ENCODE measurements around the gene TPST1.

TPST1 gene

DNA sequence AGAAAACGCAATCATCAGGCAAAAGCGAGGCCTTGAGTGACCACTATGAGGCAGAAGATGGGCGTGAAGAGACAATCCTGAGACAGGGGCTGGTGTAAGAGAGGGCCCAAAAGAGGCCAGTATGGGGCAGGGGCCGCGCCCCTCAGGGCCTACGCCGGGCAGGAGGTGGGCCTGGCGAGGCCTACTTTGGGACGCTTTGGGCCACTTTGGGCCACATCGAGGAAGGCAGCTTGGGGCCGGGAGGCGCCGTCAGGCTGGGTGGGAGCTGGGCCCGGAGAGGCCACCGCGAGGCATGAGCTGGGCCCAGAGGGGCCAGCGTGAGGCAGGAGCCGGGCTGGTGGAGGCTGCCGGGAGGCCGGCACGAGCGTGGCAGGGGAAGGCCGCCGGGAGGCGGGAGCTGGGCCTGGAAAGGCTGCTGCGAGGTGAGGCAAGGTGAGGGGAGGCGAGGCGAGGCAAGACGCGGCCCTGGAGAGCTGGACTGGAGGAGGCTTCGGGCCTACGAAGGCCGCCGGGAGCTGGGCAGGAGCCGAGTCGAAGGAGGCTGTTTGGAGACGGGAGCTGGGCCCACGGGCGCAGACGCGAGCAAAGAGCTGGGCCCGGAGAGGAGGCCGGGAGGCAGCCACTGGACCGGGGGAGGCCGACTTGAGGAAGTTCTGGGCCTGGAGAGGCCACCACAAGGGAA lies 171.3 kb downstream of the TPST1 start:
- no peaks in the 10 kb centered on the region for H4K20me1 ChIP-seq (ENCODE audit: insufficient read depth, low read length)
- H3K9me3 ChIP-seq (ENCODE audit: insufficient read depth, low read length): no peaks in the 10 kb centered on the region
- H3K36me3 ChIP-seq (replicated peaks; ENCODE audit: low read depth, low read length): no peaks in the 10 kb centered on the region
- H3K4me2 ChIP-seq (ENCODE audit: low read length): no peak overlapping the region
- H3K9ac ChIP-seq (ENCODE audit: low read length): no peak overlapping the region
- H3K27me3 ChIP-seq (ENCODE audit: low read depth, low read length): no peaks in the 10 kb centered on the region
- H3K4me3 ChIP-seq (ENCODE audit: low read length): no peak overlapping the region
- no peak overlapping the region for H3K27ac ChIP-seq (ENCODE audit: low read length)
- H3K4me1 ChIP-seq (ENCODE audit: low read length): peaks cover 3% of the 10 kb centered on the region; the same call in 1 of the 2 replicates
- no peaks in the 10 kb centered on the region for H3K79me2 ChIP-seq (ENCODE audit: low read length)
- H2AFZ ChIP-seq (ENCODE audit: low read depth, low read length): no peak overlapping the region
- no peak for TF ChIP-seq EZH2phosphoT487 (IDR thresholded peaks at IDR 0.05; ENCODE audit: low read depth)
- TF ChIP-seq, protein P1, sequence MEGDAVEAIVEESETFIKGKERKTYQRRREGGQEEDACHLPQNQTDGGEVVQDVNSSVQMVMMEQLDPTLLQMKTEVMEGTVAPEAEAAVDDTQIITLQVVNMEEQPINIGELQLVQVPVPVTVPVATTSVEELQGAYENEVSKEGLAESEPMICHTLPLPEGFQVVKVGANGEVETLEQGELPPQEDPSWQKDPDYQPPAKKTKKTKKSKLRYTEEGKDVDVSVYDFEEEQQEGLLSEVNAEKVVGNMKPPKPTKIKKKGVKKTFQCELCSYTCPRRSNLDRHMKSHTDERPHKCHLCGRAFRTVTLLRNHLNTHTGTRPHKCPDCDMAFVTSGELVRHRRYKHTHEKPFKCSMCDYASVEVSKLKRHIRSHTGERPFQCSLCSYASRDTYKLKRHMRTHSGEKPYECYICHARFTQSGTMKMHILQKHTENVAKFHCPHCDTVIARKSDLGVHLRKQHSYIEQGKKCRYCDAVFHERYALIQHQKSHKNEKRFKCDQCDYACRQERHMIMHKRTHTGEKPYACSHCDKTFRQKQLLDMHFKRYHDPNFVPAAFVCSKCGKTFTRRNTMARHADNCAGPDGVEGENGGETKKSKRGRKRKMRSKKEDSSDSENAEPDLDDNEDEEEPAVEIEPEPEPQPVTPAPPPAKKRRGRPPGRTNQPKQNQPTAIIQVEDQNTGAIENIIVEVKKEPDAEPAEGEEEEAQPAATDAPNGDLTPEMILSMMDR (IDR thresholded peaks at IDR 0.05; ENCODE audit: low read depth, low read length): no peak

DNA sequence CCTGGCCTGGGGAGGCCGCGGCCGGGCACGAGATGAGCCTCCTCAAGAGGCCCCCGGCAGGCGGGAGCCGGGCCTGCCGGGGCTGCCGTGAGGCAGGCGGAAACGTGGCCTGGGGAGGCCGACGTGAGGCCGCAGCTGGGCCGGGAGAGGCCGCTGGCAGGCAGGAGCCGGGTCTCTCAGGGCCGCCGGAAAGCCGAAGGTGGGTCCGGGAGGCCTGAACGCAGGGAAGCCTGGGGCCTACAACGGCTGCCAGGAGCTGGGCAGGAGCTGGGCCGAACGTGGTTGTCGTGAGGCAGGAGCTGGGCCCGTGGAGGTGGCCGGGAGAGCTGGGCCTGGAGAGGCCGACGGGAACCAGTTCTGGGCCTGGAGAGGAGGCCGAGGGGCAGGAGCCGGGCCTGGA lies 171.9 kb downstream of the TPST1 start:
- no peak overlapping the region for H2AFZ ChIP-seq (ENCODE audit: low read depth, low read length)
- no peak overlapping the region for H3K27ac ChIP-seq (ENCODE audit: low read length)
- no peaks in the 10 kb centered on the region for H3K79me2 ChIP-seq (ENCODE audit: low read length)
- H3K4me3 ChIP-seq (ENCODE audit: low read length): no peak overlapping the region
- no peaks in the 10 kb centered on the region for H4K20me1 ChIP-seq (ENCODE audit: insufficient read depth, low read length)
- peaks cover 3% of the 10 kb centered on the region; the same call in 1 of the 2 replicates for H3K4me1 ChIP-seq (ENCODE audit: low read length)
- no peak for TF ChIP-seq EZH2phosphoT487 (IDR thresholded peaks at IDR 0.05; ENCODE audit: low read depth)
- TF ChIP-seq, protein P1 (IDR thresholded peaks at IDR 0.05; ENCODE audit: low read depth, low read length): no peak
- no peak overlapping the region for H3K4me2 ChIP-seq (ENCODE audit: low read length)
- H3K36me3 ChIP-seq (replicated peaks; ENCODE audit: low read depth, low read length): no peaks in the 10 kb centered on the region
- H3K9me3 ChIP-seq (ENCODE audit: insufficient read depth, low read length): no peaks in the 10 kb centered on the region
- no peaks in the 10 kb centered on the region for H3K27me3 ChIP-seq (ENCODE audit: low read depth, low read length)
- no peak overlapping the region for H3K9ac ChIP-seq (ENCODE audit: low read length)

DNA sequence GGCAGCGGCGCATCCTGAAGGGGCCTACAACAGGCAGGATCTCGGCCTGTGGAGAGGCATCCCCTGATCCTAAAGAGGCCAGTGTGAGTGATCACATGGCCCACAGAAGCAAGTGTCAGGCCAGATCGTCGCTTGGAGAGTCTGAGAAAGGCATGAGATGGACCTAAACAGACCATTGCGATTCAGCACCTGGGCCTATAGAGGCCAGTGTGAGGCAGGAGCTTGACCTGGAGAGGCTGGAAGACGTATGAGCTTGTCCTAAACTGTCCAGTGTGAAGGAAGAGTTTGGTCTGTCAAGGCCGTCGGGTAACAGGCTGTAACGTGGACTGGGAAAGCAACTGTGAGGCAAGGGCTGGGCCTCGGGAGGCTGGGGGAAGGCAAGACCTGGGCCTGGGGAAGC lies 172.6 kb downstream of the TPST1 start:
- TF ChIP-seq EZH2phosphoT487 (IDR thresholded peaks at IDR 0.05; ENCODE audit: low read depth): no peak
- TF ChIP-seq, protein P1 (IDR thresholded peaks at IDR 0.05; ENCODE audit: low read depth, low read length): no peak
- no peak overlapping the region for H2AFZ ChIP-seq (ENCODE audit: low read depth, low read length)
- no peak overlapping the region for H3K27ac ChIP-seq (ENCODE audit: low read length)
- no peak overlapping the region for H3K4me3 ChIP-seq (ENCODE audit: low read length)
- H3K36me3 ChIP-seq (replicated peaks; ENCODE audit: low read depth, low read length): no peaks in the 10 kb centered on the region
- no peaks in the 10 kb centered on the region for H4K20me1 ChIP-seq (ENCODE audit: insufficient read depth, low read length)
- H3K9ac ChIP-seq (ENCODE audit: low read length): no peak overlapping the region
- no peak overlapping the region for H3K4me2 ChIP-seq (ENCODE audit: low read length)
- no peaks in the 10 kb centered on the region for H3K9me3 ChIP-seq (ENCODE audit: insufficient read depth, low read length)
- H3K27me3 ChIP-seq (ENCODE audit: low read depth, low read length): no peaks in the 10 kb centered on the region
- H3K79me2 ChIP-seq (ENCODE audit: low read length): no peaks in the 10 kb centered on the region
- peaks cover 3% of the 10 kb centered on the region; the same call in 1 of the 2 replicates for H3K4me1 ChIP-seq (ENCODE audit: low read length)

DNA sequence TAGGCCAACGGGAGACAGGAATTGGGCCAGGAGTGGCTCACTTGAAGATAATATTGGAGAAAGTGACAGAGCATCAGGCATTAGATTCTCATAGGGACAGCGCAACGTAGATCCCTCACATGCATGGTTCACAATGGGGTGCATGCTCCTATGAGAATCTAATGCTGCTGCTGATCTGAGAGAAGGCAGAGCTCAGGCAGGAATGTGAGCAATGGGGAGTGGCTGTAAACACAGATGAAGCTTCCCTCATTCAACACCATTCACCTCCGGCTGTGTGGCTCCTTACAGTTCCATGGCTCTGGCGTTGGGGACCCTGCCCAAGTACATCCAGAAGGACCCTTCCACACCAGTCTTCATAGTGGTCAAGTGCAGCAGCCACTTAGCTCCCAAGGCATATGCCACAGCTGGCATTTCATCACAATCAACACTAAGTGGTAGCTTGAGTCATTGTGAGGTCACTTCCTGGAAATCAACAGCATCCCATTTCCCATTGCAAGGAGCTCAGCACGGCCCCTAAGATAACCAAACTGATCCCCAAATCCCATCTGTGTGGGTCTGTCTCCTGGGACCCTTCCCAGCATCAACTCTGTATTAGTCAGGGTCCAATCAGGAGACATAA lies 174.5 kb downstream of the TPST1 start:
- no peaks in the 10 kb centered on the region for H4K20me1 ChIP-seq (ENCODE audit: insufficient read depth, low read length)
- no peak overlapping the region for H3K27ac ChIP-seq (ENCODE audit: low read length)
- no peak overlapping the region for H3K9ac ChIP-seq (ENCODE audit: low read length)
- no peak overlapping the region for H3K4me2 ChIP-seq (ENCODE audit: low read length)
- no peaks in the 10 kb centered on the region for H3K79me2 ChIP-seq (ENCODE audit: low read length)
- H2AFZ ChIP-seq (ENCODE audit: low read depth, low read length): no peak overlapping the region
- no peaks in the 10 kb centered on the region for H3K27me3 ChIP-seq (ENCODE audit: low read depth, low read length)
- peaks cover 3% of the 10 kb centered on the region; the same call in 1 of the 2 replicates for H3K4me1 ChIP-seq (ENCODE audit: low read length)
- no peak for TF ChIP-seq EZH2phosphoT487 (IDR thresholded peaks at IDR 0.05; ENCODE audit: low read depth)
- TF ChIP-seq, protein P1 (IDR thresholded peaks at IDR 0.05; ENCODE audit: low read depth, low read length): no peak
- no peaks in the 10 kb centered on the region for H3K36me3 ChIP-seq (replicated peaks; ENCODE audit: low read depth, low read length)
- H3K9me3 ChIP-seq (ENCODE audit: insufficient read depth, low read length): no peaks in the 10 kb centered on the region
- no peak overlapping the region for H3K4me3 ChIP-seq (ENCODE audit: low read length)
